GM12892 (cell line): ENCODE results near the gene ROPN1L.

ENCODE experiments used
- POLR2A ChIP-seq: IDR thresholded peaks from 2 replicates; pipeline ENCODE4 v1.6.1; 2011; ENCODE audit warnings: low read depth, low read length, control low read depth
- POLR2AphosphoS5 ChIP-seq: IDR thresholded peaks from 2 replicates; pipeline ENCODE4 v1.6.1; 2011; ENCODE audit warnings: low read depth, low read length, control low read depth

GRCh38 chr5:10485142-10485795 is 43.6 kb downstream of the ROPN1L start:
- TF ChIP-seq POLR2A, result no peak
- TF ChIP-seq POLR2AphosphoS5, result no peak
